OCI-LY1 (cell line): ENCODE measurements around the gene SYNJ1.

Experiments used
- H2AFZ ChIP-seq: fragments of 200-600 bp; sonication (generic), shearing (Covaris generic); 2 replicates; pipeline ENCODE4 v1.6.0; 2014; ENCODE audit warnings: antibody characterized with exemption, mild to moderate bottlenecking, low read length
- H3F3A ChIP-seq: fragments of 200-600 bp; sonication (generic), shearing (Covaris generic); 2 replicates; pipeline ENCODE4 v1.6.0; 2014; ENCODE audit warnings: mild to moderate bottlenecking, antibody characterized with exemption, low read length, moderate library complexity; ENCODE audit not compliant: insufficient read depth
- H3K27ac ChIP-seq: fragments of 200-600 bp; sonication (generic); 2 replicates; pipeline ENCODE4 v1.5.1; 2014; ENCODE audit warnings: low read length, mixed run types, mild to moderate bottlenecking, low read depth; ENCODE audit not compliant: poor library complexity, severe bottlenecking
- H3K27me3 ChIP-seq: fragments of 200-600 bp; sonication (generic); 2 replicates; pipeline ENCODE4 v1.6.0; 2014; ENCODE audit warnings: antibody characterized with exemption, mild to moderate bottlenecking, low read length, moderate library complexity; ENCODE audit not compliant: insufficient read depth
- H3K36me3 ChIP-seq: fragments of 200-600 bp; sonication (generic); 2 replicates; pipeline ENCODE4 v1.6.1; 2014; ENCODE audit warnings: mild to moderate bottlenecking, antibody characterized with exemption, low read length, moderate library complexity, mixed read lengths; ENCODE audit not compliant: insufficient read depth
- H3K4me1 ChIP-seq: fragments of 200-600 bp; sonication (generic); 2 replicates; pipeline ENCODE4 v1.5.1; 2014; ENCODE audit warnings: mild to moderate bottlenecking, low read length, moderate library complexity; ENCODE audit not compliant: insufficient read depth, severe bottlenecking
- H3K4me2 ChIP-seq: fragments of 200-600 bp; sonication (generic), shearing (Covaris generic); 2 replicates; pipeline ENCODE4 v1.6.1; 2014; ENCODE audit warnings: low read length
- H3K4me3 ChIP-seq: fragments of 200-600 bp; sonication (generic); 2 replicates; pipeline ENCODE4 v1.5.1; 2014; ENCODE audit warnings: low read length, low read depth, mild to moderate bottlenecking, mixed read lengths; ENCODE audit not compliant: poor library complexity, severe bottlenecking
- H3K79me2 ChIP-seq: fragments of 200-600 bp; shearing (Covaris generic); 2 replicates; pipeline ENCODE4 v1.6.1; 2016; ENCODE audit warnings: mixed run types, low read length, mixed read lengths; ENCODE audit not compliant: insufficient read depth
- H3K9ac ChIP-seq: fragments of 200-600 bp; sonication (generic), shearing (Covaris generic); 2 replicates; pipeline ENCODE4 v1.6.1; 2014; ENCODE audit warnings: mild to moderate bottlenecking, low read length, mixed read lengths
- H3K9me2 ChIP-seq: fragments of 200-600 bp; sonication (generic), shearing (Covaris generic); 2 replicates; pipeline ENCODE4 v1.6.1; 2014; ENCODE audit warnings: low read depth, mild to moderate bottlenecking, low read length, mixed read lengths
- H3K9me3 ChIP-seq: fragments of 200-600 bp; shearing (Covaris generic); 2 replicates; pipeline ENCODE4 v1.6.1; 2014; ENCODE audit warnings: low read length, mixed read lengths
- H4K20me1 ChIP-seq: fragments of 200-600 bp; sonication (generic), shearing (Covaris generic); 2 replicates; pipeline ENCODE4 v1.6.0; 2016; ENCODE audit warnings: mild to moderate bottlenecking, low read length; ENCODE audit not compliant: insufficient read depth
- EZH2 ChIP-seq: fragments of 200-600 bp; sonication (generic), shearing (Covaris generic); IDR thresholded peaks from 2 replicates; pipeline ENCODE4 v1.8.0; 2017; ENCODE audit warnings: borderline replicate concordance, mixed run types, mild to moderate bottlenecking, antibody characterized with exemption, low read length, moderate library complexity, mixed read lengths
- TF ChIP-seq, protein P1 (sequence below): fragments of 200-600 bp; sonication (generic), shearing (Covaris generic); IDR thresholded peaks from 2 replicates; pipeline ENCODE4 v1.5.1; 2017; ENCODE audit warnings: mild to moderate bottlenecking, antibody characterized with exemption, low read length, moderate library complexity, mixed read lengths

SYNJ1 gene

DNA sequence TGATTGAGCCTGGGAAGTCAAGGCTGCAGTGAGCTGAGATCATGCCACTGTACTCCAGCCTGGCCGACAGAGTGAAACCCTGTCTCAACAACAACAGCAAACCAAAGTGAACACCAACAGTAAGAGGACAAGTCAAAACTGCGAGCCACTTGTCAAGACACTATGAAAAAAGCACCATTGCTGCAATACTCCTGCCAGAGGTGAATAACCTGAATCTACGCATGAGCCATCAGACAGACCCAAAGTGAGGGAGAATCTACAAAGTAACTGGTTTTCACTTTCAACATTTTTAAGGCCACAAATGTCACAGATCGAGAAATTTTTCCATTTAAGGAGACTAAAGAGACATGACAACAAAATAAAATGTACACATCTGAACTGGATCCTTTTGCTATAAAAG lies 21.9 kb downstream of the SYNJ1 start:
- H3K36me3 ChIP-seq = peaks cover 7% of the 10 kb centered on the region; the same call in 1 of the 2 replicates
- H3K4me3 ChIP-seq = no peak overlapping the region
- no peak overlapping the region for H3K9ac ChIP-seq
- H3K4me2 ChIP-seq = no peak overlapping the region
- H3K79me2 ChIP-seq = no peaks in the 10 kb centered on the region
- H4K20me1 ChIP-seq = no peaks in the 10 kb centered on the region
- H3F3A ChIP-seq = no peaks in the 10 kb centered on the region
- TF ChIP-seq EZH2 = no peak
- TF ChIP-seq, protein P1, sequence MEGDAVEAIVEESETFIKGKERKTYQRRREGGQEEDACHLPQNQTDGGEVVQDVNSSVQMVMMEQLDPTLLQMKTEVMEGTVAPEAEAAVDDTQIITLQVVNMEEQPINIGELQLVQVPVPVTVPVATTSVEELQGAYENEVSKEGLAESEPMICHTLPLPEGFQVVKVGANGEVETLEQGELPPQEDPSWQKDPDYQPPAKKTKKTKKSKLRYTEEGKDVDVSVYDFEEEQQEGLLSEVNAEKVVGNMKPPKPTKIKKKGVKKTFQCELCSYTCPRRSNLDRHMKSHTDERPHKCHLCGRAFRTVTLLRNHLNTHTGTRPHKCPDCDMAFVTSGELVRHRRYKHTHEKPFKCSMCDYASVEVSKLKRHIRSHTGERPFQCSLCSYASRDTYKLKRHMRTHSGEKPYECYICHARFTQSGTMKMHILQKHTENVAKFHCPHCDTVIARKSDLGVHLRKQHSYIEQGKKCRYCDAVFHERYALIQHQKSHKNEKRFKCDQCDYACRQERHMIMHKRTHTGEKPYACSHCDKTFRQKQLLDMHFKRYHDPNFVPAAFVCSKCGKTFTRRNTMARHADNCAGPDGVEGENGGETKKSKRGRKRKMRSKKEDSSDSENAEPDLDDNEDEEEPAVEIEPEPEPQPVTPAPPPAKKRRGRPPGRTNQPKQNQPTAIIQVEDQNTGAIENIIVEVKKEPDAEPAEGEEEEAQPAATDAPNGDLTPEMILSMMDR = no peak
- no peaks in the 10 kb centered on the region for H3K27me3 ChIP-seq
- H3K9me3 ChIP-seq = no peaks in the 10 kb centered on the region
- H3K4me1 ChIP-seq = no peaks in the 10 kb centered on the region
- no peak overlapping the region for H3K27ac ChIP-seq
- H3K9me2 ChIP-seq = no peaks in the 10 kb centered on the region
- no peak overlapping the region for H2AFZ ChIP-seq

DNA sequence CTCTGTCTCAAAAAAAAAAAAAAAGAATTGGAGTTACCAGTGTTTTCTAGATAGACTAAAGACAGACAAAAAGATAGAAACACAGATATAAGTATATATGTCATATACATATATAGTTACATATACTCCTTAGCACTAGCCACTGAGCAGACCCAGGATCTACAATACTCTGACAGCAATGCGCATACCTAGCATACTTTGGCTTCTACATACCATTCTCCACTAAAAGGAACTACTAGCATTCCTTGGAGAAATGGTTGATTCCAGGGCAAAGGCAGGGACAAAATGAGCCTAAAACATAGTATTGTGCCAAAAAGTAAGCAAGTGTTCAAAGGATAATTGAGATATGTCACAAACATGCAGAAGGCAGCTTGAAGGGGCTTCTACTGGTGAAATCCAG lies 22.7 kb downstream of the SYNJ1 start:
- no peak overlapping the region for H3K4me2 ChIP-seq
- H3K9ac ChIP-seq = no peak overlapping the region
- H3K36me3 ChIP-seq = peaks cover 7% of the 10 kb centered on the region; the same call in 1 of the 2 replicates
- H3K27me3 ChIP-seq = no peaks in the 10 kb centered on the region
- TF ChIP-seq, protein P1 = no peak
- no peak for TF ChIP-seq EZH2
- no peaks in the 10 kb centered on the region for H3F3A ChIP-seq
- H3K9me2 ChIP-seq = no peaks in the 10 kb centered on the region
- H3K4me1 ChIP-seq = no peaks in the 10 kb centered on the region
- H3K79me2 ChIP-seq = no peaks in the 10 kb centered on the region
- H3K4me3 ChIP-seq = no peak overlapping the region
- no peak overlapping the region for H2AFZ ChIP-seq
- H3K27ac ChIP-seq = no peak overlapping the region
- no peaks in the 10 kb centered on the region for H4K20me1 ChIP-seq
- no peaks in the 10 kb centered on the region for H3K9me3 ChIP-seq

DNA sequence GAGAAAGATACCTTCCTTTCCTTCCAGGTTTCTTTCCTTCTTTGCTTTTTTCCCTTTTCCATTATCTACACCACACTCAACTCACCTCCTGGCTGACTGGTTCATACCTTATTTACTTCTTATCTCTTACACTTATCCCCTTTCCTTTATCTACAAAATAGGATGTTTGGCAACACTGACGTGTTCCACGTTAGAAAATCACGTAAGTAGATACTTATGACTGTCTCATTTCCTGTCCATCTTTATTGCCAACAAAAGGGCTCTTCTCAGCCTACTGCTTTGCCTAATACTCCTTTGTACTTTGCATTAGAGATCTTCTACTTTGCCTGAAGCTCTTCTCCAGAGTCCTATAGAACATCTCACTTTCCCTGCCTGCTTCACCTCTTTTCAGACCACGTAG lies 25.1 kb downstream of the SYNJ1 start:
- H3K36me3 ChIP-seq = peaks cover 10% of the 10 kb centered on the region; the same call in 1 of the 2 replicates
- TF ChIP-seq, protein P1 = no peak
- no peak for TF ChIP-seq EZH2
- no peaks in the 10 kb centered on the region for H3K79me2 ChIP-seq
- H2AFZ ChIP-seq = no peak overlapping the region
- no peaks in the 10 kb centered on the region for H3K9me3 ChIP-seq
- no peak overlapping the region for H3K27ac ChIP-seq
- no peak overlapping the region for H3K4me3 ChIP-seq
- H3K27me3 ChIP-seq = no peaks in the 10 kb centered on the region
- no peaks in the 10 kb centered on the region for H3K4me1 ChIP-seq
- H3K9ac ChIP-seq = no peak overlapping the region
- H3K9me2 ChIP-seq = no peaks in the 10 kb centered on the region
- no peaks in the 10 kb centered on the region for H4K20me1 ChIP-seq
- no peaks in the 10 kb centered on the region for H3F3A ChIP-seq
- no peak overlapping the region for H3K4me2 ChIP-seq
